Vagina (tissue), 2 donors: Measurements from ENCODE around the gene CFAP100. TPM values are rescaled to one million over a fixed set of nuclear protein-coding genes. Genes with fewer than 3 reads are reported as not detected.

Experiments
- DNase-seq, 2 donors: peaks; one replicate each; pipeline ENCODE4 v3.0.0-alpha.2; 2017; ENCODE audit errors: extremely low spot score in 2 of 2
- H3K27ac ChIP-seq: fragments of 200-600 bp; sonication (generic); one replicate; pipeline ENCODE4 v1.5.1; 2019
- H3K27me3 ChIP-seq: fragments of 200-600 bp; sonication (generic); one replicate; pipeline ENCODE4 v1.5.1; 2019
- H3K36me3 ChIP-seq, 2 donors: fragments of 200-600 bp; sonication (generic); one replicate each; pipeline ENCODE4 v1.5.1; 2017 to 2019
- H3K4me1 ChIP-seq: fragments of 200-600 bp; sonication (generic); one replicate; pipeline ENCODE4 v1.5.1; 2019
- H3K4me3 ChIP-seq, 2 donors: fragments of 200-600 bp; sonication (generic); 1 replicate in 1 of 2; 2 replicates in 1 of 2; pipeline ENCODE4 v1.5.1; 2016 to 2019
- H3K9me3 ChIP-seq: fragments of 200-600 bp; sonication (generic); one replicate; pipeline ENCODE4 v1.5.1; 2019
- CTCF ChIP-seq, 3 experiments: fragments of 450-650 bp in 2 of 3; fragments of 200-600 bp in 1 of 3; sonication (generic) in 1 of 3; IDR thresholded peaks; one replicate each; pipeline ENCODE4 v1.5.1; 2017 to 2019; ENCODE audit warnings: antibody characterized with exemption in 3 of 3, mild to moderate bottlenecking in 2 of 3, moderate library complexity in 2 of 3
- POLR2A ChIP-seq, 2 donors: fragments of 450-650 bp; IDR thresholded peaks; one replicate each; pipeline ENCODE4 v1.6.1; 2017; ENCODE audit warnings: antibody characterized with exemption in 2 of 2, mild to moderate bottlenecking in 2 of 2, moderate library complexity in 2 of 2
- POLR2AphosphoS5 ChIP-seq, 2 donors: sonication (generic); formaldehyde crosslinking; IDR thresholded peaks; one replicate each; pipeline ENCODE4 v1.9.0; 2017; ENCODE audit warnings: antibody characterized with exemption in 2 of 2, mild to moderate bottlenecking in 2 of 2, low read depth in 1 of 2; ENCODE audit not compliant: insufficient read depth in 1 of 2
- intact Hi-C: fragments of 100-400 bp; cut with DNase I; formaldehyde crosslinking; loops from one replicate; pipeline ENCODE4 v1.15.1; 2023
- total RNA-seq: library from RNA; depleted of rRNA; stranded (reverse); fragments of >200 nt; gene quantifications from one replicate; pipeline ENCODE4 v1.2.3, GENCODE V29; 2016

Gene CFAP100
- total RNA-seq, 1 donor from 2014 or later = not detected

- H3K4me3 ChIP-seq = no peak overlapping the region
- DNase-seq = no peak
- H3K27me3 ChIP-seq = no peaks in the 10 kb centered on the region
- intact Hi-C loops = loop anchor here (5.0 kb wide), 1 partner anchor 255 kb away; no protein-coding TSS in a partner anchor
- TF ChIP-seq POLR2AphosphoS5 (IDR thresholded peaks at IDR 0.05; ENCODE audit: insufficient read depth in 1 of 2, low read depth in 1 of 2) = no peak
- no peak for TF ChIP-seq POLR2A (IDR thresholded peaks at IDR 0.05)
- TF ChIP-seq CTCF (IDR thresholded peaks at IDR 0.05) = no peak
- no peaks in the 10 kb centered on the region for H3K36me3 ChIP-seq
- no peak overlapping the region for H3K27ac ChIP-seq
- peaks cover 13% of the 10 kb centered on the region for H3K4me1 ChIP-seq
- H3K9me3 ChIP-seq = no peaks in the 10 kb centered on the region
Measured at GRCh38 chr3:126392246-126392645, 2.5 kb upstream of the CFAP100 start.

DNA sequence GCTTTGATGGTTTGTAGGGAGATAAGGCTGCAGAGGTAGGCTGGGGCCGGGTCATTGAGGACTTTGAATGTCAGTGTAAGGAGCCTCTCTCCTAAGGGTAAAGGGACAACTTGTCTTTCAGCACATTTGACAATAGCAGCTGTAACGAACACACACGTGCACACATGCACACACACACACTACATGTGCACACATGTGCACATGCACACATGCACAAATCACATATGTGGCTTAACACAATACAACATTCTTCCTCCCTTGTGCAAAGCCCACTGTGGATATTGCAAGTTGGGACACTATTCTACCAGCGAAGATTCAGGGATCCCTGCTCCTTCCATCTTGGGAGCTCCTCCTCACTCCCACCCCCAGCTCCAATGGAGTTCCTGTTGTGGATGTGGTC lies 1.1 kb upstream of the CFAP100 start:
- no peaks in the 10 kb centered on the region for H3K36me3 ChIP-seq
- H3K4me3 ChIP-seq = no peak overlapping the region
- intact Hi-C loops = loop anchor here (5.0 kb wide), 1 partner anchor 256 kb away; no protein-coding TSS in a partner anchor
- TF ChIP-seq CTCF (IDR thresholded peaks at IDR 0.05) (no peak), POLR2A (IDR thresholded peaks at IDR 0.05) (no peak), POLR2AphosphoS5 (IDR thresholded peaks at IDR 0.05; ENCODE audit: insufficient read depth in 1 of 2, low read depth in 1 of 2) (no peak)
- no peak overlapping the region for H3K27ac ChIP-seq
- DNase-seq = no peak
- no peaks in the 10 kb centered on the region for H3K27me3 ChIP-seq
- H3K4me1 ChIP-seq = peaks cover 13% of the 10 kb centered on the region
- H3K9me3 ChIP-seq = no peaks in the 10 kb centered on the region

- no peaks in the 10 kb centered on the region for H3K9me3 ChIP-seq
- no peak overlapping the region for H3K27ac ChIP-seq
- no peak for DNase-seq
- H3K27me3 ChIP-seq = no peaks in the 10 kb centered on the region
- H3K4me1 ChIP-seq = peaks cover 8% of the 10 kb centered on the region
- H3K4me3 ChIP-seq = peak overlapping the region; percentile 24 to 35
- intact Hi-C loops = loop anchor here (5.0 kb wide), 2 partner anchors 258 to 268 kb away; no protein-coding TSS in a partner anchor
- TF ChIP-seq POLR2AphosphoS5 (IDR thresholded peaks at IDR 0.05; ENCODE audit: insufficient read depth in 1 of 2, low read depth in 1 of 2) (no peak), POLR2A (IDR thresholded peaks at IDR 0.05) (no peak), CTCF (IDR thresholded peaks at IDR 0.05) (no peak)
- H3K36me3 ChIP-seq = no peaks in the 10 kb centered on the region
Measured at GRCh38 chr3:126394977-126395321, 240 bp downstream of the CFAP100 start.

DNA sequence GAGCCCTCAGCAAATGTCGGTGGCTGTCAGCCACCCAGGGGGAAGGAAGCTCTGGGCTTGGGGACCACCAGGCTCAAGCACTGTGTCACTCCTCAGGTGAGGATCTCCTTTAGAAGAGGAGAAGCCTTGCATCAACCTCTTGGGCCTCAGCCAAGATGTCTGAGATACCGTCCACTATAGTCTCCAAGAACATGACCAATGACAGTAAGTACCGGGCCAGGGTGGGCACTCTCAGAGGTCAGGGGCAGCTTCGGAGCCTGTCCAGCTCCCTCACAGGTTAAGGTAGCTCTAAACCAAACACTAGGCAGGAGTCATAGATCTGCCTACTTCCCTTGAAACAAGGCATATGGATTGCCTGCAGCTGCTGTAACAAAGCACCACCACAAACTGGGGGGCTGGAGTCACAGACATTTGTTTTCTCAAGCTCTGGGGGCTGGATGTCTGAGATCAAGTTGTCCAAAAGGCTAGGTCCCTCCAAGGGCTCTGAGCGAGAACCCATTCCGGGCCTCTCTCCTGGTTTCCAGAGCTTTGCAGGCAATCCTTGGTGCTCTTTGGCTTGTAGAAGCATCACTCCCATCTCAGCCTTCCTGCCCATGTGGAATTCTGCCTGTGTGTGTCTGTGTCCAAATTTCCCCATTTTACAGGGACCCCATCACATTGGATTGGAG lies 1.3 kb downstream of the CFAP100 start:
- no peaks in the 10 kb centered on the region for H3K27me3 ChIP-seq
- no peaks in the 10 kb centered on the region for H3K9me3 ChIP-seq
- peaks cover 8% of the 10 kb centered on the region for H3K4me1 ChIP-seq
- DNase-seq = no peak
- H3K36me3 ChIP-seq = no peaks in the 10 kb centered on the region
- H3K27ac ChIP-seq = no peak overlapping the region
- intact Hi-C loops = loop anchor here (5.0 kb wide), 1 partner anchor 269 kb away; no protein-coding TSS in a partner anchor
- TF ChIP-seq POLR2A (IDR thresholded peaks at IDR 0.05) = no peak
- no peak for TF ChIP-seq POLR2AphosphoS5 (IDR thresholded peaks at IDR 0.05; ENCODE audit: insufficient read depth in 1 of 2, low read depth in 1 of 2)
- no peak for TF ChIP-seq CTCF (IDR thresholded peaks at IDR 0.05)
- no peak overlapping the region for H3K4me3 ChIP-seq

DNA sequence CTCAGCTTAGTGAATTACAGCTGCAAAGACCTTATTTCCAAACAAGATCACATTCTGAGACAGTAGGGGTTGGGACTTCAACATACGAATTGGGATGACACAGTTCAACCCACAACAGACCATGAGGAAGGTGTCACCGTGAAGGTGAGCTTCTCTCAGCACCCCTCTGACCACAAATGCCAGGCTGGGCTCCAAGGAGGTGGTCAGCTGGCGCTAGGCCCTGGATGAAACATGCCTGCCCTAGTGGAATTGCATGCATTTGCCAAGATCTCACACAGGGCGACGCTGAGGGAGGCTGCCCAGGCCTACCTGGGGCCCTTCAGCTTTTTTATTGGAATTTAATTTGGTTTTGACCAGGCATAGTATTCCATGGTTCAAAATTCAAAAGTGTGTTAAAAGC lies 1.8 kb downstream of the CFAP100 start:
- Histone ChIP-seq H3K9me3 (no peaks in the 10 kb centered on the region), H3K36me3 (no peaks in the 10 kb centered on the region), H3K4me3 (no peak overlapping the region), H3K27me3 (no peaks in the 10 kb centered on the region), H3K27ac (no peak overlapping the region), H3K4me1 (peaks cover 8% of the 10 kb centered on the region)
- no peak for TF ChIP-seq POLR2A (IDR thresholded peaks at IDR 0.05)
- TF ChIP-seq CTCF (IDR thresholded peaks at IDR 0.05) = no peak
- no peak for TF ChIP-seq POLR2AphosphoS5 (IDR thresholded peaks at IDR 0.05; ENCODE audit: insufficient read depth in 1 of 2, low read depth in 1 of 2)
- no peak for DNase-seq
- intact Hi-C loops = loop anchor here (5.0 kb wide), 1 partner anchor 269 kb away; no protein-coding TSS in a partner anchor
